HG03558 (cell line): ENCODE data around the gene PLXDC2.

Experiments
- ATAC-seq: cut with Tn5 transposase; IDR thresholded peaks from one replicate; pipeline ENCODE4 v1.9.1; 2021; ENCODE audit warnings: moderate number of reproducible peaks; ENCODE audit not compliant: unreplicated experiment; ENCODE audit errors: extremely low read depth

Gene PLXDC2

DNA sequence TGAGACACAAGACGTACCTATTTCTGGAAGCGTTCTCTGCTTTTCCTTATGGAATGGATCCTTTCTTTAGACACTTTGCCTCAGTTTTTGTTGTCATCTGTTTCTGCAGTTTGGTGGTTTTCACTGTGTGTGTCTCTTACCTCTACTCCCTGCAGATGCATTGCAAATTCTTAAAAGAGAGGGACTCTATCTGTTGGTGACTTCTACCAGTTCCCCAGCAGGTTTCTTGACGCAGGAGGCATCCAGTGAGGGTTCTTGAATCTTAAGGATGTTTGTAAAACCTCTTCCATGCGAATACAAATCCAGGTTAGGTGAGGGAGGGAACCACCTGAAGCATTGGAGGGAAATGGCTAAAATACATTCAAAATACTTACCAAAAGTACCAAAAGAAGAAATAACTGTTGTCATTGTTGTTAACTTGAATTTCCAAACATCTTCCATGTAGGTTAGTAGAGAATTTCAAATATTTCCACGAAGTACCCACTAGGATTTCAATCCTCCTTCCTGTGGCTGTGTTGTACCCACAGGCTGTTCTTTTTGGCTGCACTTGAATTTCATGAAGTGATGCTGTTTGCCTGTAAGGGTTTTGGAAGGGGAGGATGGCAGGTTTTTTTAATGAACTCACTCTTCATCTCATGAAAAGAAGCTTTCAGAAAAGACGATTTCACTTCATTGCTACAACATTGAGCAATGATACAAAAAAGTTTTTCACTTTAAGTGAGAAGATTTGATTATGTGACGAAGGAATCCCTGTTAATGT is 32.2 kb downstream of the PLXDC2 start:
- no peak for ATAC-seq

DNA sequence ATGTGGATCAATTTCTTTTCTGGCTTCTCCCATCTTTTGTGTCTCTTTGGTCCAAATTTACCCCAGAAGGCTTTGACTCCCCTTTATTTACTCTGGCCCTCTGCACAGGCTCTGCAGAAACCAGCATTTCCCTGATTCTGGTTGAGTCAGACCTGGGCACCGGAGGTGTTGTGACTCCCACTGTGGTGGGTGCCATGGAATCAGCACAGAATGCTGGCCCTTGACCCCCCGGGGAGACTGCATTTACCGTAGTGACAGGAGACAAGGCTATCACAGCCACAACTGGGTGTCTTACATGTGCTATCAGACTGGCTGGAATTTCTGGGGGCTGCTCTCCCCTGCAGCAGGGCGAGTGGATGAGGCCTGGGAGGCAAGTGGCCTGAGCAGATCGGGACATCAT is 37.6 kb downstream of the PLXDC2 start:
- no peak for ATAC-seq

GRCh38 chr10:19857876-19858275 is 41.6 kb downstream of the PLXDC2 start:
- no peak for ATAC-seq

- ATAC-seq = no peak
These were observed 43.9 kb downstream of the PLXDC2 start for GRCh38 chr10:19860107-19860506.

DNA sequence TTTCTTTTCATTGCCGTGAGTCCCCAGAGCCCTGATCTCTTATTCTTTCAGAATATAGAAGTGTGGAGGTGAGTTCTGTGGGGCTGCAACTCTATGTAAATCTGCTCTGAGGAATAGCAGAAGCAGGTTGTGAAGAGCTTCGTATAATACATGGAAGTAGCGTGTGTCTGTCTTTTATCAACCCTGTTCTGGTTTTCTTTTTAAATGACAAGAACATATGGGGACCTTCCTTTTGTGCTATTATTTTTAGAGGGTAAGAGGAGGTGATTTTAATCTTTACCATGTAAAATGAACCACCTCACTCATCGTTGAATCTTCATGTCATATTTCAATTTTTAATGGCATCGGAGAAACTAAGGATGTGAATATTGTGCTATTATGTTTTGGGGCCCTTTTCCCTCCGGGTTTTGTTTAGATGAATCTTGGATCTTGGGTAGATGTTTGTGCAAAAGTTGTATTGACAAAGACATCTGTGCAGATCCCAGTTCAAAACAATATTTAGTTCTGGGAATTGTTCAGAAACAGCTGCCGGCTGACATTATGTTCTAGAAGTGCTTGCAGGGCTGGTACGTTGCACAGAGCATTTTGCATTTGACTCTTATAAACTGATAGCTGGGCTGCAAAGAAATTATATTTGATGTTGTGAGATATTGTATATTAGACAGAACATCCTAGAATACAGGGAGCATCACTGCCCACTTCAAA is 46.7 kb downstream of the PLXDC2 start:
- no peak for ATAC-seq

GRCh38 chr10:19865676-19866075 is 49.4 kb downstream of the PLXDC2 start:
- no peak for ATAC-seq

GRCh38 chr10:19869370-19869769 is 53.1 kb downstream of the PLXDC2 start:
- ATAC-seq = no peak

GRCh38 chr10:19872504-19873271 is 56.5 kb downstream of the PLXDC2 start:
- no peak for ATAC-seq

DNA sequence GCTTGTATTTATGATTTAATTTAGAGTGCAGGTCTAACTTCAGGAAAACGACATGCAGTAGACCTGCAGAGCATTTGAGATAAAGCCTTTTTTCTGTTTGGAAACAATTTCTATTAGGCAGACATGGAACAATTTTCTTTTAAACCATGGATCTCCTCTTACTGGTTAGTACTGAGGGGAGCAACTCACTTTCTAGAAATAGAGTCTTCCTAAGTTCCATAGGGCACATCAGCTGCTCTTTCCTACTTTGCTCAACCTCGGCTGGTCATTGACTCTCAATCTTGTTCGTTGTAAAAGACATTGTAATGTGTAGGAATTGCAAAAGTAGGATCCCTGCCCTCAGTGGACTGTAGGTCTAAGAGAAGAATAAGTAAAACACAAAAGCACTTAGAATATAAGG is 58.0 kb downstream of the PLXDC2 start:
- no peak for ATAC-seq

- ATAC-seq = no peak
These were observed 58.6 kb downstream of the PLXDC2 start for GRCh38 chr10:19874791-19875190.

GRCh38 chr10:19876570-19876969 is 60.3 kb downstream of the PLXDC2 start:
- no peak for ATAC-seq

DNA sequence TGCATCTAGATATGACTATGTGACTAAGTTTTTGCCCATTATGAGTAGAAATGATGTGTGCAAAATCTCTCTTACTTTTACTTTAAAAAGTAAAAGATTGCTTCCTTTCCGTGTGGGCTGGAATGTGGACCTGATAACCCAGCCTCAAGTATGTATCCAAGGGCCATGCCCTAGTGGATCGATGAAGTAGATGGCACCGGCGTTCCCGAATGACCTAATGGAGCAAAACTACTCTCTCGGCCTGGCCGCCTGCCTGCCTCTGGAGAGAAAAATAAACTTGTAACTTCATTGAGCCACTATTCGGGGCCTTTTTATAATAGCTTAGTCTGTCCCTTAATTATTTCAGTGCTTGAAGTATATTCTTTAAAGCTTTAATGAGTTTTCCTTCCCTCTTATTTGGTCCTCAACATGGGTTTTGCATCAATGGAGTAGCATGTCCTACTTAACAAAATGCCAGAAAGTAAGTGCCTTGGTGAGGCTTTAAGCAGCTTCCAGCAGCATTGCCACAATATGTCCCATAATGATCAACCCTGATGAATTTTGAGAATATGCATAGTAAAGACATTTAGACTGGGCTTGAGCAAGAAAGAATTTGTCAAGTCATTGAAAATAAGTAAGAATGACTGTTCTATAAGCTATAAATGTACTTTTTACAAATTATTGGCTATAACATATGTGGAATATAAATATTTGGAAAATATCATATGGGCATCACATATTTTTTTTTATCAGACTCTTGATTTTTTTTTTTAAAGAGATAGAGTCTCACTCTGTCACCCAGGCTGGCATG is 61.4 kb downstream of the PLXDC2 start:
- no peak for ATAC-seq

DNA sequence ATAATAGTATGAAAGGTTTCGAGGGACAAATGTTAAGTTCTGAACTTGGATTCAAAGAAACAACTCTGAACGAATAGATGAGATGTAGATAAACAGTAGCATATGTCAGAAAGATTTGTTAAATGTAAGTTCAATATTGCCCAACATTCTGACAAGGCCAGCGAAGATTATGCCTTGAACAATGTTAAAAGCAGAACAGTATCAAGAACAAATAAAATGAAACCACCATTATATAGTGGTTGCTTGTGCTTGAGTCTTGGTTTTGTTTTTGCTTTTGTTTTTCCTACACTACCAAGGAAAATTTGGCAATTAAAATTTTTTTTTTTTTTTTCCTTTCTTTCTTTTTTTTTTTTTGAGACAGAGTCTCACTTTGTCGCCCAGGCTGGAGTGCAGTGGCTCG is 66.4 kb downstream of the PLXDC2 start:
- no peak for ATAC-seq

GRCh38 chr10:19888061-19888660 is 71.9 kb downstream of the PLXDC2 start:
- ATAC-seq = no peak

GRCh38 chr10:19889256-19889655 is 73.0 kb downstream of the PLXDC2 start:
- no peak for ATAC-seq

- ATAC-seq = no peak
These were observed 75.2 kb downstream of the PLXDC2 start for GRCh38 chr10:19891429-19891828.

DNA sequence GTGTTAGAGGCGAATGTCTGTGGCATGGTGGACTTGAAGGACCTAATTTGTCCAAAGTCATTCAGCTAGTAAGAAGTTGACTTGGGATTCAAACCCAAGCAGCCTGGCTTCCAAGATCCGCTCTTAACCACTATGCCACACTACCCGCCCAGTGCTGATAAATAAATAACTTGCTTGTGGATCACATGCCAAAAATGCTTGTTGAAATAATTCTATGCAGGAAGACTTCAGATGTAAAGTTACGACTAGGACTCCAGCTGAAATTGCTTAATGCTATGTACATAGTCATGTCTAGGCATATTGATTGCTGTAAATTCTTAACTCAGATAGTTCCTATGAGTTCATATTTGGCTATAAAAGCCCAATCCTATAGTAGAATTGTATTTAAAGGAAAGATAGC is 76.0 kb downstream of the PLXDC2 start:
- no peak for ATAC-seq

DNA sequence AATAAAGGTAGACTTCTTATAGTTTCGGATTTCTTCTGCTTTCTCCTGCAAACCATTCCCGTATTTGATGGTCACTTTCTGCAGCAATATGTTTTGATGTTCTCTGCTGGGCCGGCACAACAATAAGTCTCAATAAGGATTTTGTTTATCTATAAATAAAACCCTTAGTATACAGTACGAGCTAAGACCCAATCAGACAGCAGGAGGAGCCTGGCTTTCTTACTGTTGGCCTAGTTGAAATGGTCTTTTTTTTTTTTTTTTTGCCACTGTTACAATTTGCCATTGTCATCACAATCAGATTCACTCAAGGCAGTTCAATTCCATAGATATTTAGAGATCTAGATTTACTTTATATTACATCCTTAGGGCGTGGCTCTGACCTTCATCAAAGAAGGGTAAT is 76.4 kb downstream of the PLXDC2 start:
- ATAC-seq = no peak

GRCh38 chr10:19895500-19895899 is 79.3 kb downstream of the PLXDC2 start:
- no peak for ATAC-seq

GRCh38 chr10:19902456-19902855 is 86.2 kb downstream of the PLXDC2 start:
- ATAC-seq = no peak
